CMK (cell line): ENCODE data around the gene TFPI2.

Experiments
- DNase-seq: peaks from one replicate; pipeline ENCODE4 v3.0.0-alpha.2; 2010; ENCODE audit warnings: low read depth

Gene TFPI2

GRCh38 chr7:93906267-93906666 is 15.7 kb upstream of the TFPI2 start, which contains the start of gene GNGT1:
GNGT1 (plus strand) TSS chr7:93906567; CDS start chr7:93906747, 180 bp downstream.
- DNase-seq = no peak

DNA sequence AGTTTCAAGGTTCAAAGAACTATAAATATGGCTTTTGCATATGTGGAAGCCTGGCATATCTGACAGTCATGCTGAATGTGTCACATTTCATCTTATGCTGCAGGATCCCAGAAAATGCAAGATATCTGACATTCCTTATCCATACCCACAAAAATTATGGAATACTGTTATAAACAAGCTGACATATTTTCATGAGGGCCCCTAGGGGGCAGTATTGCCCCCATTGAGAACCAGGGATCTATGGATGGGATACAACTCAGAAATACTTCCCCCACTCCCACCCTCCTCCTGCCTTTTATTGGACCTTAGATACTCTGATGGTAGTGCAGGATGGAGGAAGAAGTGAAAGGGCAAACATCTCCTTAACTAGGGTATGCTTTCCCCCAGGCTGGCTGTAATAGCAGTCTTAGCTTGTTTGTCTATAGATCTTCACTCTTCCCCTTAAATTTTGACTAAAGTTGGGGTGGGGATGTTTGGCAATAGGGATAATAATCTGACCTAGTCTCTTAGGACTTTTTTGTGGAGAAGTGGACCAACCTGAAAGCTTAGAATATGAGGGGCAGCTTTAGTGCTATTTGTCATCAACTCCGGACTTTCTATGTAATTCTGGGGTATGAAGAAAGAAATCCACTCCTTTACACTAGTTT is 12.3 kb upstream of the TFPI2 start:
- DNase-seq = peak; percentile 12

DNA sequence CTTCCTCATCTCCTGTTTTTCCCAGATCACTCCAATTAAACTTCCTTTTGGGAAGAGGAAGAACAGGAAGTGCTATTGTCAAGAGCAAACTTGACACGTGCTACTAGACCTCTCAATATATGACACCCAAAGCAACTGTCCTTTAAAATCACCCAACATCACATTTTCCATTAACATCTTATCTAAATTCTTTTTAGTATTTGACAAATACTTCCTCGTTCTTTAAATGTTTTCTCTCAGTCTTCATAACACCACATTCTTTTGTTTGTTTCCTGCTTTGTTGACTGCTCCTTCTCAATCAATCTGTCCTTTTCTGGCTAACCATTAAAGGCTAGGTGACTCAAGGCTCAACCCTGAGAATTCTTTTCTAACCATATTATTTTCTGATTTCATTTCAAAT is 7.1 kb upstream of the TFPI2 start:
- no peak for DNase-seq

DNA sequence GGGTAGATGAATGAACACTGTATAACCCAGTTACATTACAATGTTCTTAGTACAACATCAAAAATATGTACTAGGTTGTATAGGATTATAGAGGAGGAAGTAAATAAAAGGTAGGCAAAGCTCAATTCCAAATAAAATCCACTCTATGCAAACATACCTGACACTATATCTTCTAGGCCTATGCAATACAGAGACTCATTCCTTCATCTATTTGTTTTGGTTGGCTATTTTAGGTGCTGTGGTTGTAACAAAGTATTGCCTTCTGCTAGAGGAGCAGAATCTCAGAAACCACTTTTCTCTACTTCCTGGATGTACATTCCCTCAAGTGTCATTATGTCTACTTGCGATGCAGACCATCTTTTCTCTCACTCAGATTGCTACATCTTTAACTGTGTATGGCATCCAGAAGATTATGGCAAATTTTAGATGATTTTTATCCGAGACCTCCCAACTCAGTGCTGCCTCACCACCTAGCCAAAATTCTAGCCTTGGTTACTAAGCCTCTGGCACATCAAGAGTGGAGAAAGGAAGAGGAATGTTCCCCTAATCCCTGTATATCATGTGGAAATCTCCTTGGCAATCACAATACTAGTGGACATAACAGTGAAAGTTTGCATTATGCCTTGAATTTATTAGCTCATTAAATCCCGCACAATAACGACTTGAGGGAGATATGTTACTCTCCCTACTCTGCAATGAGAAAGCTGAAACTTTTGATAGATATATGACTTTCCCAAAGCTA is 5.5 kb upstream of the TFPI2 start:
- no peak for DNase-seq

DNA sequence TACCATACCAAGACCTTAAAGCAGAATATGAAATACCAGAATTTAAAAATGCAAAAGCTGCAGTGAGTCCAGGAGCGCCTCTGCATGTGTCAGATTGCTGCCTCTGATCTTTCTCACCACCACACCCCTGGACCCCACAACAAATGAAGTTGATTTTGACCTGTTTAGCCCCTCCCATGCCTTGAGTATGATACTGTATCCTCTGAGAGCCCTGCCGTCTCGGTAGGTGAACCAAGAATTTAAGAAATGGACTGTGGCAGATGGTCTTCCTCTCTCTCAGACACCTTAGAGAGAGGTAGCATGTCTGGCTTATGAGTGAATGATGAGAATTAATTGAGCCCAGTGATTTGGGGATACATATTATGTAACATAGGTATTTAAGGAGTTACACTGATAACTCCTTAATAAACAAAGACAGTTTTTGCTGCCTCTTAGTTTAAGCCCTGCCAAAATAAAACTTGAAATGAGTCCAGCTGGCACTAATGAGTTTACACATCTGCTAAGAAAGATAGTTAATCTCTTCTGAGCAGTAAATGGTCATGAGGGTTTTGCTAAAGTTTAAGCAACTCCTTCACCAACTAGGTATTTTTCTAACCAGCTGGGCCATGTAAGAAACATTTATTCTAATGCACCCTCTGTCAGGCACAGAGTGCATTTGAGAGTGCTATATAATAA is 4.5 kb upstream of the TFPI2 start:
- DNase-seq = no peak

DNA sequence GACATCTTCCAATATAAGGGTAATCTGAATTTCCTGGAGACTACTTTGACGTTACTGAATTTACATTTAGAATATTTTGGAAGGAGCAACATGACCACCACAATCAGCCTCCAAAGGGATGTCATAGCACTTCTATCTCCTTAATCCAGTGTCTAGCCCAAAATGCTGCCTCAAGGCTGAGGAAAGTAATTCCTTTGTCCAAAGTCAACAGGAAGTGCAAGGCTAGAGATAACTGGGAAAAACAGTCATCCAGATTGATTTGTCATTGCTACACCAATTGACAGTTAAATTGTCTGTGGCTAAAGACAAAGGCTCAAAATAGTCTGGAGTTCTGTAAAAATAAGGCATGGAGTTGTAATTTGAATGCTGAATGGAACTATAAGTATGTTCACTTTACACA is 3.9 kb upstream of the TFPI2 start:
- DNase-seq = no peak

DNA sequence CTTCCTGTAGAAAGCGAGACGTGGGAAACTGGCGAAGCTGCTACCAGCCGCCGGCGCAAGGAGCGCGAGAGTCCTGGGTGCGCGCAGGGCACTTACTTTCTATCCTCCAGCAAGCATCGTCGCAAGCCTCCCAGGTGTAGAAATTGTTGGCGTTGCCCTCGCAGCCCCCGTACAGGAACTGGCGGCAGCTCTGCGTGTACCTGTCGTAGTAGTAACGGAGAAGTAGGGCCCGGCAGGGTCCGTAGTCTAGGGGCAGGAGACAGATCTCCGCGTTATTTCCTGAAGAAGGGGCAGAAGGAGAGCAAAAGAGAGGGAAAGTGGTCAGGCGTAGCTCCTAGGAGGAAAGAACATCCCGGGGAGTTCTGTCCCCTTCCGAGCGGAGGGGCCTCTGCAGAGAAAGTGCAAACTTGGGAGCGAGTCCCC is 501 bp downstream of the TFPI2 start:
- no peak for DNase-seq

DNA sequence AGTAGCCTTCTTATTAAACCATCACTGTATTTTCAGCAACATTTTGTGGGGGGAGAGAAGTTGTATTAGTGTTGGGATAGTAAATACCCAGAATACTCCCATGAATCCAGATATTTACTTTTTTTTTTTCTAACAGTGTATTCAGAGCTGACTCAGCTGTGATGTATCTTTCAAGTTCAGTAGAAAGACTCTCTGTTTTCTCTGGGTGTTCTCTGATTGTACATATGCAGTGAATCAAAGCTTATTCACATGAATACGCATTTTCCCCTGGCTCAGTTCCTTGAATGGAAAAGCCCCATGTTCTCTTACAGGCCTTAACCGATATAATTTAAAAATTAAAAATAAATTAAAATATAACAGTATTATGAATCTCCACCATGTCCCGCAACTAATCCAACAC is 1.3 kb downstream of the TFPI2 start:
- no peak for DNase-seq

GRCh38 chr7:93884541-93884940 is 6.0 kb downstream of the TFPI2 start:
- no peak for DNase-seq

DNA sequence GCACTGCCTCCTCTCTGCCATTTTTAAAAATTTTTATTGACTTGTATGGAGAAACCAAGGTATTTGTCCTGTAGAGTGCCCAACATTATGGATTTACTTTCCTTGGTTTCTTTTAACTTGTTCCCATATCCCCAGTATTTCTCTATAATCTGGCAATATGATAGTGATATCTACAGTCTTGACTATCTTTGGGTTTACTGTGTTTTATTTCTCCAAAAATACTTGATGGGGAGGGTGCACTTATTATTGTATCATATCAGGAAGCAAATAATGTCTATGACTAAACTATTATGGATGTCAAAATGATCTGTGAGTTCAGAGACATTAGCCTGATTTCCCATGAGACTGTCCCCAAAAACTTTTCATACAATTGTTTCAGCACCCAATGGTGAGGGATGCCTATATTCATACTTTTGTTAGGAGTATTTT is 6.6 kb downstream of the TFPI2 start:
- no peak for DNase-seq

DNA sequence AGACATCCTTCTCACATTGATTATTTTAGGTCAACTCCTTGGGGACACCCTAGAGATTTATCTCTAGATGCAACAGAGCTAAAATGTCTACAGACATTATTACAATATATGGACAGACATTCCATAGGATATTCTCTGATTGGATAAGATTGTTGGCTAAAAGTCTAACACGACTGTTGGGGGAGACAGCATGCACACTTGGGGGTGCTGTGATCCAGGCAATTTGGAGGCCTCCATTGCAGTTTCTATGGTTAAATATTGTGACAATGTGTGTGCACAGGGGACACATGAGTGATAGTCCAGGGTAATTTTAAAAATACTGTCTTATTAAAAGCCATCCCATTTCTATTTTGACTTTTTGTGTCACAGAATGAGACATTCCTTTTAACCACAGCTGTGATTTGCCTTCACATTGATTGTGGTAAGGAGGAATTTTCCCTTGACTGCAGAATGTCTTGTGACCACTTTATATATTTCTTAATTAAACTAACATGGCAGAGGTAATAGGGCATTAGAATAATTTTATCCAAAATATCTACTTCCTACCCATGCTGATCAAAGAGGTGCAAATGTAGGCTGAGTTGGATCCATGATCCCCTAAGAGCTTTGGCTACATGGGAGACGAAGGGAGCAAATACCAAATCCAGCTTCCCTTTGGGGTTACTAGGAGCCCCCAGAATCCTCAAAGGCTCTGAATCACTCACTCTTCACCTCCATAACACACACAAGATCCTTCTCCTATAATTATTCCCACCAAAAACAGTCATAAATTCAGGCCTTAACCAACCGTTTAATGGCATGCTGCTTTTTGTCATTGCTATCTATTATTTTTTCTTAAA is 7.3 kb downstream of the TFPI2 start:
- DNase-seq = no peak

DNA sequence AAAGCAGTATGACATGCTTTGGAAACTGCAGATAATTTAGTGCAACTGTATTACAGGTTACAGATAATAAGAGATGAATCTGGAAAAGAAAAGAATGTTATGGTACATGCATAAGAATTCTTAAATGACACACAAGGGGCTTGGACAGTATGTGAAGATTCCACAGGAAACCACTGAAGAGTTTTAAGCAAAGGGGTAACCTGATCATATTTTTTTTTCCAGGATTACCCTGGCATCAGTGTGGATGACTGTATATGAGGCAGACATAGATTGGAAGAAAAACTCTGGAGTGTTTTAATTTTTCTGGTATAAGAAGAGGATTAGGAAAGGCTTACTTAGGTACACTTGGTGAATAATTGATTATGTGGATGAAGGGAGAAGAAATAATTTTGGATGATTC is 8.1 kb downstream of the TFPI2 start:
- DNase-seq = no peak

DNA sequence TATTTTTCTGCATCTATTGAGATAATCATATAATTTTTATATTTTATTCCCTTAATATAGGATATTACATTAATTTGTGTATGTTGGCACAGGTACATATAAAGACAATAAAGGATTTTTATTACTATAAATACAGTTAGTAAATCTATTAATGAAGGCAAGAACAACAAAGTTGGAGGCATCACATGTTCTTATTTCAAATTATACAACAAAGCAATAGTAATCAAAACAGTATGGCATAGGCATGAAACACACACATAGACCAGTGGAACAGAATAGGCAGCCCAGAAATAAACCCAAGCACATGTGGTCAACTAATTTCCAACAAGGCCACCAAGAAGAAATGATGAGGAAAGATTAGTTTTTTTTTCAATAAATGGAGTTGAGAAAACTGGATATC is 11.2 kb downstream of the TFPI2 start:
- DNase-seq = no peak

DNA sequence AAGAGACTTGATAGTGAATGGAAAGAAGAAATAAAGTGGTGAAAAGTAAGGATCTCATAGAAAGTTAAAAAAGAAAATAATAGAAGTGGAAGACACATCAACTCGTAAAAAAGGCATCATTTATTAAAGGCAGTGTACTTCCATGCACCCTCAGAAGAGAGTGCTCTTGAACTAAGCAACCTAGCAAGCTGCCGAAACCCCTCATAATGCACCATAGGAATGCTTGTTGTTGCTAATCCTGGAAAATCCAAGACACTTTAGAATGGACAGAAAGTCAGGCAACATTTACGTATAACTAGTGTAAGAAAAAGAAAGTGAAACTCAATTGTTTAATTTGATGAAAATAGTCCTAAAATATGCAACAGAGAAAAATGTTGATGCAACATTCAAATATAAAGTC is 12.8 kb downstream of the TFPI2 start:
- no peak for DNase-seq

GRCh38 chr7:93873998-93874574 is 16.5 kb downstream of the TFPI2 start:
- no peak for DNase-seq

DNA sequence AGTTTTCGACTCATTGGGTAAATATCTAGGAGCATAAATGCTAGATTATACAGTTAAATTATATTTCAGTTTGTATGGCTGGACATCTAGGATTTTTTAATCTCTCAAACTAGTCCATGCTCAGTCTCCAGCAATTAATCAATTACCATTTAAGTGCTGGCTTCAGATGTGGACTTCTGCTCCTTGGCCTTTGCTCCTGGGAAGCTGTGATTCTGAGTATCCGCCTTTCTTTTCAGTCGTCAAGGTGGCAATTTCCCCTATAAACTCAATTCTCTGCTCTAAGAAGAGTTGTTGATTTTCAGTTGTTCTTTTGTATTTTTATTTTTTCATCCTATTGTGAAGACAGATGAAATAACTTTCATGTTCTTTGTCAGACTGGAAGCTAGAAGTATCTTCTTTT is 23.7 kb downstream of the TFPI2 start:
- no peak for DNase-seq

- no peak for DNase-seq
Observed at GRCh38 chr7:93862651-93863050, 27.9 kb downstream of the TFPI2 start.

DNA sequence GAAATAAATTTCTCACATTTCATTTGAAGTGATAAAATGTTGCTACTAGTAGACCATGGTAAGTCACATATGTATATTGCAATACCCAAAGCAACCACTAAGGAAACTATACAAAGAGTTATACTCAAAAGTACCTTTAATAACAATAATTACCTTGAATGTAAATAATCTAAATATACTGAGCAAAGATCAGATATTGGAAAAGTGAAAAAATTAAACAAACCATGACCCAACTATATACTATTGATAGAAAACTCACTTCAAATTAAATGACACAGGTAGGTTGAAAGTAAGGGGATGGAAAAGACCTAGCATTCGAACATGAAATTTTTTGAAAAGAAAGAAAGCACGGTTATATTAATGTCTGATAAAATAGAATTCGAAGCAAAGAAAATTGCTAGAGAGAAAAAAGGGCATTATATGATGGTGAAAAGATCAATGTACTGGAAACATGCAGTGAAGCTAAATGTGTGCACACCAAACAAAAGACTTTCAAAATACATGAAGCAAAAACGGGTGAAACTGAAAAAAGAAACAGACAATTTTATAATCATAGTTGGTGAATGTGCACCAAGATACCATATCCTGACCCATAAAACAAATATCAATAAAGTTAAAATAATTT is 29.1 kb downstream of the TFPI2 start:
- no peak for DNase-seq

GRCh38 chr7:93860261-93860660 is 30.3 kb downstream of the TFPI2 start:
- no peak for DNase-seq

- no peak for DNase-seq
Observed at GRCh38 chr7:93858857-93859256, 31.7 kb downstream of the TFPI2 start.

DNA sequence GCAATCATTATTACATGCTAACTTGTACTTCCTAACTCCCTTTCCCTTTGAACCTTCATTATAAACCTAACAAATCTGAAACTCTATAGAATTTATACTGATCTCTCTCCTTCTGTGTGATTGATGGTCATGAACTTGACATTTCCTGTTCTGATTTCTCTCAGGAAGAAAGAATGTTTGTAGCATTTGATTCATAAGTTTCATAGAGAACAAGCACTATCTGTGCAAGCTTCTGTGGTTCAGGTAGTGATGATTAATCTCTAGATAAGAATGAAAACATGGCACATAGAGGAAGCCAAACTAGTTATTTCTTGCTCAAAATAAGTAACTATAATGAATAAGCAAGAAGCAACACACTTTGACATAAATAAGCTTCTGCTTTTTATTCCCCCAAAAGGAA is 34.2 kb downstream of the TFPI2 start:
- no peak for DNase-seq

- no peak for DNase-seq
Observed at GRCh38 chr7:93855797-93856196, 34.8 kb downstream of the TFPI2 start.
